Adipose tissue (tissue), 3 donors: Measurements from ENCODE around the gene SERPINA5. TPM values are rescaled to one million over a fixed set of nuclear protein-coding genes. Genes with fewer than 3 reads are reported as not detected.
"Not testable (repeated sequence)": the region's sequence is repeated elsewhere in the genome, so short reads cannot be mapped to it uniquely, and the experiment has no call there.

Experiments used
- H3K27ac ChIP-seq: one replicate; pipeline ENCODE4 v1.5.1; 2013; ENCODE audit warnings: low read depth, low read length
- WGBS, 3 donors: extraction: QIAGEN DNeasy Blood & Tissue Kit; methylation state at CpG; one replicate each; pipeline ENCODE4 v1.1.7; 2013; 5-methylcytosine and 5-hydroxymethylcytosine counted together
- polyA plus RNA-seq, 3 donors: library from polyadenylated mRNA; stranded (reverse); fragments of 200-250 nt; gene quantifications; one replicate each; pipeline ENCODE4 v1.2.3, GENCODE V29; 2013
- donor health status: healthy with polysubstance abuse.
- donor health status: Bipolar disorder and iron deficiency.
- donor health status: healthy.

The SERPINA5 gene
- polyA plus RNA-seq, 3 donors, result 1.1 to 65.2 (median 1.1) TPM

GRCh38 chr14:94631050-94631449, 49.8 kb downstream of the SERPINA5 start:
- 88 to 96% (median 88%) methylated on average over 1 of the region's 1 CpG for WGBS, 3 donors
- H3K27ac ChIP-seq, result no peak overlapping the region

- WGBS, 3 donors, result 90 to 94% (median 90%) methylated on average over 7 of the region's 7 CpGs
- H3K27ac ChIP-seq, result no peak overlapping the region
Measured at GRCh38 chr14:94631536-94632304, 50.5 kb downstream of the SERPINA5 start.

- no peak overlapping the region for H3K27ac ChIP-seq
- WGBS, 3 donors, result 81 to 85% (median 85%) methylated on average over 4 of the region's 4 CpGs
Measured at GRCh38 chr14:94632305-94632590, 51.0 kb downstream of the SERPINA5 start.

GRCh38 chr14:94633121-94633520, 51.9 kb downstream of the SERPINA5 start:
- H3K27ac ChIP-seq, result no peak overlapping the region
- 75 to 84% (median 80%) methylated on average over 6 of the region's 6 CpGs for WGBS, 3 donors

- no peak overlapping the region for H3K27ac ChIP-seq
- WGBS, 3 donors, result 56 to 66% (median 59%) methylated on average over 1 of the region's 1 CpG
Measured at GRCh38 chr14:94635154-94635553, 53.9 kb downstream of the SERPINA5 start.

GRCh38 chr14:94636744-94637412, 55.7 kb downstream of the SERPINA5 start:
- WGBS, 3 donors, result 45 to 71% (median 69%) methylated on average over 2 of the region's 2 CpGs
- no peak overlapping the region for H3K27ac ChIP-seq

- 89 to 92% (median 90%) methylated on average over 7 of the region's 8 CpGs for WGBS, 3 donors
- H3K27ac ChIP-seq, result not testable (repeated sequence)
Measured at GRCh38 chr14:94637814-94638213, 56.6 kb downstream of the SERPINA5 start.

GRCh38 chr14:94638339-94638738, 57.1 kb downstream of the SERPINA5 start:
- H3K27ac ChIP-seq, result no peak overlapping the region
- 75 to 80% (median 76%) methylated on average over 2 of the region's 2 CpGs for WGBS, 3 donors

GRCh38 chr14:94638961-94639817, 58.0 kb downstream of the SERPINA5 start:
- no peak overlapping the region for H3K27ac ChIP-seq
- WGBS, 3 donors, result 81 to 91% (median 86%) methylated on average over 11 of the region's 11 CpGs

- WGBS, 3 donors, result 85 to 96% (median 92%) methylated on average over 10 of the region's 10 CpGs
- H3K27ac ChIP-seq, result no peak overlapping the region
Measured at GRCh38 chr14:94640721-94641631, 59.8 kb downstream of the SERPINA5 start.

GRCh38 chr14:94641632-94641955, 60.4 kb downstream of the SERPINA5 start:
- WGBS, 3 donors, result 95 to 98% (median 95%) methylated on average over 12 of the region's 12 CpGs
- no peak overlapping the region for H3K27ac ChIP-seq

Other genes with a start within 250 kb of the SERPINA5 start
- not detected for gene SERPINA2, start 214.7 kb upstream of the SERPINA5 start, polyA plus RNA-seq
- gene SERPINA1, start 192.8 kb upstream of the SERPINA5 start, polyA plus RNA-seq, result 10 to 100 TPM; 37.5 to 56.2 (median 50.9) TPM
- gene SERPINA11, start 128.6 kb upstream of the SERPINA5 start, polyA plus RNA-seq, result not detected
- gene SERPINA9, start 105.2 kb upstream of the SERPINA5 start, polyA plus RNA-seq, result not detected
- not detected for gene SERPINA12, start 72.0 kb upstream of the SERPINA5 start, polyA plus RNA-seq
- gene SERPINA4, start 20.0 kb upstream of the SERPINA5 start, polyA plus RNA-seq, result 10 to 100 TPM in 1 of 3 donors, 1 to 10 TPM in 1, not detected in 1; 1.1 to 76.1 TPM
- gene SERPINA3, start 31.0 kb downstream of the SERPINA5 start, polyA plus RNA-seq, result 1,000 to 10,000 TPM in 1 of 3 donors, 10 to 100 TPM in 2; 78.2 to 7,001 (median 97.3) TPM
- 1 to 10 TPM in 2 of 3 donors, under 1 TPM in 1; 0.52 to 3.6 (median 1.4) TPM for gene GSC, start 188.7 kb downstream of the SERPINA5 start, polyA plus RNA-seq